ENCODE results near the gene YBX3. TPM values are rescaled to one million over a fixed set of nuclear protein-coding genes. Genes with fewer than 3 reads are reported as not detected.

Gene YBX3
- total RNA-seq, 1 experiment from 2014 or later: 567 TPM

DNA sequence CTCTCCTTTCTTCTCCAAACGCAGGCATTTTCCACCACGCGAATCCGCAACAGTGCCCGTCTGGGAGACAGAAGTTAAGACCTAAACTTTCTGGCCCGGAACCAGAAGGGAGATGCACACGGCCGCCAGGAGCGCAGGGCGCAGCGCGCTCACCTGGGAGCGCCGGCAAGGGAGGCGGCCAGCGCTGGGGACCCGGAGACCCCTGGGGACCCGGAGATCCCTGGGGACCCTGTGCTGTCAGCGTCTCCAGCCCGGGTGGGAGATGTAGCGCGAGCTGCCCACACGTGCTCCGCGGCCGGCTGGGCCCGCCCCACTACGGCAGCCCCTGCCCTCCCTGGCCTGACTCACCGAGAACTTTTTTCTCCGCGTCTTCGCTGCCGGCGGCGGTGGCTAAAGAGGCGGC lies 620 bp downstream of the YBX3 start:
- Histone ChIP-seq H3F3A (ENCODE audit: insufficient read depth, low read depth) (peaks cover 37% of the 10 kb centered on the region; the same call in 1 of the 2 replicates), H3K79me2 (ENCODE audit: low read depth) (peaks cover 60% of the 10 kb centered on the region), H3K4me2 (peak overlapping the region; percentile 95), H3K4me1 (replicated peaks; ENCODE audit: insufficient read depth) (peaks cover 65% of the 10 kb centered on the region), H4K20me1 (ENCODE audit: insufficient read depth) (peaks cover 42% of the 10 kb centered on the region), H3K9me2 (ENCODE audit: insufficient read depth) (no peaks in the 10 kb centered on the region), H2AFZ (peak overlapping the region; percentile 49), H3K9me3 (ENCODE audit: insufficient read depth, low read depth) (no peaks in the 10 kb centered on the region), H3K27ac (peak overlapping the region; percentile 95), H3K4me3 (peak overlapping the region; percentile 77), H3K27me3 (ENCODE audit: insufficient read depth, low read depth) (no peaks in the 10 kb centered on the region), H3K36me3 (ENCODE audit: low read depth) (peaks cover 17% of the 10 kb centered on the region; the same call in 1 of the 2 replicates)
- ChIA-PET POLR2A (ENCODE audit: unreplicated experiment) (interaction anchor here (0.7 kb wide), 1 partner anchor 18 kb away, joined by 5 read pairs; no protein-coding TSS in a partner anchor), CTCF (no interaction called here)
- BruUV-seq (replicated peaks): no TSS peak
- TF ChIP-seq CTCF (conservative IDR thresholded peaks at IDR 0.05) (no peak), EZH2 (IDR thresholded peaks at IDR 0.05; ENCODE audit: low read depth) (no peak)
- intact Hi-C loops (cut with micrococcal nuclease; ENCODE audit: unreplicated experiment): loop anchor here (1.0 to 5.0 kb wide), 3 partner anchors 48 to 1995 kb away; partner anchors contain the start of genes CDKN1B, GABARAPL1 and STYK1
- peak in 1 of 2 experiments; percentile 65 for DNase-seq

GRCh38 chr12:10721651-10722501 lies 1.2 kb downstream of the YBX3 start:
- BruUV-seq (replicated peaks): no TSS peak
- no peaks in the 10 kb centered on the region for H3K9me2 ChIP-seq (ENCODE audit: insufficient read depth)
- H4K20me1 ChIP-seq (ENCODE audit: insufficient read depth): peaks cover 48% of the 10 kb centered on the region
- peaks cover 19% of the 10 kb centered on the region; the same call in 1 of the 2 replicates for H3K36me3 ChIP-seq (ENCODE audit: low read depth)
- H3K4me2 ChIP-seq: peak overlapping the region; percentile 95
- H3F3A ChIP-seq (ENCODE audit: insufficient read depth, low read depth): peaks cover 37% of the 10 kb centered on the region
- intact Hi-C loops (cut with micrococcal nuclease; ENCODE audit: unreplicated experiment): loop anchor here (1.0 to 5.0 kb wide), 3 partner anchors 48 to 1995 kb away; partner anchors contain the start of genes CDKN1B, GABARAPL1 and STYK1
- ChIA-PET POLR2A (ENCODE audit: unreplicated experiment) (interaction anchor here (0.7 kb wide), 1 partner anchor 964 kb away, joined by 3 read pairs; no protein-coding TSS in a partner anchor), CTCF (no interaction called here)
- TF ChIP-seq CTCF (conservative IDR thresholded peaks at IDR 0.05): no peak
- TF ChIP-seq EZH2 (IDR thresholded peaks at IDR 0.05; ENCODE audit: low read depth): no peak
- H3K9me3 ChIP-seq (ENCODE audit: insufficient read depth, low read depth): no peaks in the 10 kb centered on the region
- peak overlapping the region; percentile 77 for H3K4me3 ChIP-seq
- DNase-seq: peak; percentile 93
- H3K27ac ChIP-seq: peak overlapping the region; percentile 95
- peaks cover 65% of the 10 kb centered on the region for H3K4me1 ChIP-seq (replicated peaks; ENCODE audit: insufficient read depth)
- H3K79me2 ChIP-seq (ENCODE audit: low read depth): peaks cover 66% of the 10 kb centered on the region
- no peaks in the 10 kb centered on the region for H3K27me3 ChIP-seq (ENCODE audit: insufficient read depth, low read depth)
- peak overlapping the region; percentile 49 for H2AFZ ChIP-seq

DNA sequence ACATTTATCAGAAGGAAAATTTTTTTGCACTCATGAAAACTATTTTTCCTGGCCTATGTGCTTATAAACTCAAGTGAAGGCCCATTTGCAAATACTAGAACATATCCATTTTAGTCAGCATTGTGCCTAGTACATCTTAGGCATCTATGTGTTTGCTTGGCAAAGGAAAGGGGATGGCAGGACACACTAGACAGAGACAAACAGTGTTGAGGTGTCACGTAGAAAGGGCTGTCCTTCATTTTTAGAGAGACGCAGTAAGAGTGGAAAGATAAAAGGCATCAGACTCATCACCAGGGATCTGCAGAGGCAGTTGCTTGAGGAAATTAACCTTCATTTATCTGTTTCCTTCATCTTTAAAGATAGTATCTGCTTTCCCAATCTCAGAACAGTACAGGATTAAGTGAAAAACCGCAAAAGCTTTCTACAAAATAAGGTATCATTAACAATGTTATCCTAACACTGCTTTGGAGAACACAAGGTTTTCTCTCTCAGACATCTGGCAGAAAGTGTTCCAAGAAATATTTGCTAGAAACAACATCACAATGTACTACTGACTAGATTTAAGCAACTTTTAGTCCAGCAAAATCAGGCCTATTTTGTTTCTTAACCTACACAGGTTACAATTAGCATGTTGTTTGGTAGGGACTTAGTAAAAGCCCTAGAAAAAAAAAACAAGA lies 2.0 kb downstream of the YBX3 start:
- ChIA-PET POLR2A (ENCODE audit: unreplicated experiment) (interaction anchor here (0.7 kb wide), 1 partner anchor 963 kb away, joined by 3 read pairs; no protein-coding TSS in a partner anchor), CTCF (no interaction called here)
- no peak for DNase-seq
- no peaks in the 10 kb centered on the region for H3K27me3 ChIP-seq (ENCODE audit: insufficient read depth, low read depth)
- H3K36me3 ChIP-seq (ENCODE audit: low read depth): peaks cover 20% of the 10 kb centered on the region; the same call in 1 of the 2 replicates
- peak overlapping the region; percentile 95 for H3K27ac ChIP-seq
- intact Hi-C loops (cut with micrococcal nuclease; ENCODE audit: unreplicated experiment): loop anchor here (5.0 kb wide), 1 partner anchor 1996 kb away; the partner anchor contains the start of gene CDKN1B
- peak overlapping the region; percentile 77 for H3K4me3 ChIP-seq
- no peaks in the 10 kb centered on the region for H3K9me3 ChIP-seq (ENCODE audit: insufficient read depth, low read depth)
- BruUV-seq (replicated peaks): TSS peak; percentile 37
- peaks cover 73% of the 10 kb centered on the region for H3K79me2 ChIP-seq (ENCODE audit: low read depth)
- no peak overlapping the region for H2AFZ ChIP-seq
- H3K4me1 ChIP-seq (replicated peaks; ENCODE audit: insufficient read depth): peaks cover 65% of the 10 kb centered on the region
- TF ChIP-seq EZH2 (IDR thresholded peaks at IDR 0.05; ENCODE audit: low read depth) (no peak), CTCF (conservative IDR thresholded peaks at IDR 0.05) (no peak)
- H4K20me1 ChIP-seq (ENCODE audit: insufficient read depth): peaks cover 54% of the 10 kb centered on the region
- no peaks in the 10 kb centered on the region for H3K9me2 ChIP-seq (ENCODE audit: insufficient read depth)
- H3F3A ChIP-seq (ENCODE audit: insufficient read depth, low read depth): peaks cover 40% of the 10 kb centered on the region
- peak overlapping the region; percentile 95 for H3K4me2 ChIP-seq
